Umbilical cord (tissue), 2 donors: ENCODE data around the gene KIF5C. TPM values are rescaled to one million over a fixed set of nuclear protein-coding genes. Genes with fewer than 3 reads are reported as not detected.

Experiments
- DNase-seq: peaks from one replicate; pipeline ENCODE4 v3.0.0-alpha.2; 2015; ENCODE audit warnings: low spot score
- total RNA-seq: library from RNA; depleted of rRNA; stranded (reverse); fragments of >200 nt; gene quantifications from one replicate; pipeline ENCODE4 v1.2.3, GENCODE V29; 2014; ENCODE audit warnings: low replicate concordance; ENCODE audit not compliant: insufficient read depth

The KIF5C gene
- total RNA-seq, 1 donor from 2014 or later = 4.3 TPM

- no peak for DNase-seq
These were observed 200.8 kb downstream of the KIF5C start for GRCh38 chr2:149075853-149076252.

Other genes with a start within 250 kb of the KIF5C start
- gene EPC2, start 230.5 kb upstream of the KIF5C start, total RNA-seq = 38.8 TPM
- 4.3 TPM for gene LYPD6B, start 163.5 kb downstream of the KIF5C start, total RNA-seq